Endothelial cell of umbilical vein (primary cell): ENCODE data around the gene SERPINE1.

Experiments used
- CTCF ChIP-seq, 2 donors: IDR thresholded peaks; 1 replicate in 1 of 2; 2 replicates in 1 of 2; pipeline ENCODE4 v1.5.1; 2011; ENCODE audit warnings: low read length in 2 of 2, mild to moderate bottlenecking in 2 of 2, moderate library complexity in 2 of 2, control low read depth in 1 of 2, inconsistent platforms in 1 of 2, low read depth in 1 of 2; ENCODE audit not compliant: insufficient read depth in 1 of 2; ENCODE audit errors: extremely low read depth in 1 of 2
- EZH2 ChIP-seq: IDR thresholded peaks from 2 replicates; pipeline ENCODE4 v1.6.1; 2012; ENCODE audit warnings: borderline replicate concordance, low read depth, mild to moderate bottlenecking, moderate library complexity, low read length, inconsistent platforms; ENCODE audit not compliant: severe bottlenecking
- FOS ChIP-seq: IDR thresholded peaks from 2 replicates; pipeline ENCODE4 v1.6.1; 2011; ENCODE audit warnings: mild to moderate bottlenecking, low read length, moderate library complexity, borderline replicate concordance; ENCODE audit not compliant: insufficient read depth
- MAX ChIP-seq: IDR thresholded peaks from 2 replicates; pipeline ENCODE4 v1.6.1; 2011; ENCODE audit not compliant: insufficient read depth, insufficient read length
- MYC ChIP-seq: IDR thresholded peaks from one replicate; pipeline ENCODE4 v1.6.1; 2011; ENCODE audit warnings: mild to moderate bottlenecking, low read depth, low read length
- POLR2A ChIP-seq: IDR thresholded peaks from 2 replicates; pipeline ENCODE4 v1.6.1; 2012; ENCODE audit warnings: low read depth, mild to moderate bottlenecking, control low read depth, low read length
- POLR2AphosphoS5 ChIP-seq: IDR thresholded peaks from 2 replicates; pipeline ENCODE4 v1.6.1; 2012; ENCODE audit warnings: low read depth, mild to moderate bottlenecking, control low read depth, low read length, moderate library complexity; ENCODE audit not compliant: insufficient read depth

- TF ChIP-seq CTCF (IDR thresholded peaks at IDR 0.05; ENCODE audit: extremely low read depth in 1 of 2, insufficient read depth in 1 of 2, low read depth in 1 of 2, low read length in 2 of 2) (no peak), POLR2A (no peak), FOS (no peak), POLR2AphosphoS5 (no peak), EZH2 (no peak), MAX (no peak), MYC (no peak)
Measured at GRCh38 chr7:101185258-101185839, 58.4 kb downstream of the SERPINE1 start.
